ENCODE results near the gene NTNG1. TPM values are rescaled to one million over a fixed set of nuclear protein-coding genes. Genes with fewer than 3 reads are reported as not detected.

The NTNG1 gene
- total RNA-seq, 1 experiment from 2014 or later, result 1.5 TPM

DNA sequence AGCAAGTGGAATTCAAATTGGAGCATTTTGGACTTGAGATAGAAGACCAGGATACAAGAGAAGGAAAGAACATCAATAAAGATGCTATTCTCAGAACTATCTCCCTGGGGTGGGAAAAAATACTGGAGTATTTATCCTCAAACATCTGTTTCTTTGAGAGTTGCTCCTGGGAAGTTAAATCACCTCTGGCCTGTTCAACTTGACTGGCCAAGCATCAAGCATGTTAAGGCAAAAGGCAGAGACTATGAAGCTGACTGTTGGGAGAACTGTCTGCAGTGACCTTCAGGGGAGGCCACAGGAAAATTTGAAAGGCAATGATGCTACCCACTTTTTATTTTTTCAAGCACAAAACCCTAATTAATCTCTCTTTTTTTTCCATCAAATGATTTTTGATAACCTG is 239.0 kb downstream of the NTNG1 start:
- no peaks in the 10 kb centered on the region for H3K79me2 ChIP-seq (ENCODE audit: insufficient read depth, low read length)
- no peaks in the 10 kb centered on the region for H3K79me1 ChIP-seq (ENCODE audit: insufficient read depth, low read depth, low read length, poor library complexity, severe bottlenecking)
- no peaks in the 10 kb centered on the region for H3K27me3 ChIP-seq (ENCODE audit: insufficient read depth, low read length)
- H3K27ac ChIP-seq (ENCODE audit: insufficient read length, low read depth, low read length), result no peak overlapping the region
- no peak overlapping the region for H2AK5ac ChIP-seq (ENCODE audit: insufficient read length, low read length)
- H2BK12ac ChIP-seq (ENCODE audit: insufficient read length, low read depth, low read length), result no peak overlapping the region
- H2BK20ac ChIP-seq (ENCODE audit: low read depth, low read length, poor library complexity, severe bottlenecking), result no peak overlapping the region
- TF ChIP-seq, protein P1, sequence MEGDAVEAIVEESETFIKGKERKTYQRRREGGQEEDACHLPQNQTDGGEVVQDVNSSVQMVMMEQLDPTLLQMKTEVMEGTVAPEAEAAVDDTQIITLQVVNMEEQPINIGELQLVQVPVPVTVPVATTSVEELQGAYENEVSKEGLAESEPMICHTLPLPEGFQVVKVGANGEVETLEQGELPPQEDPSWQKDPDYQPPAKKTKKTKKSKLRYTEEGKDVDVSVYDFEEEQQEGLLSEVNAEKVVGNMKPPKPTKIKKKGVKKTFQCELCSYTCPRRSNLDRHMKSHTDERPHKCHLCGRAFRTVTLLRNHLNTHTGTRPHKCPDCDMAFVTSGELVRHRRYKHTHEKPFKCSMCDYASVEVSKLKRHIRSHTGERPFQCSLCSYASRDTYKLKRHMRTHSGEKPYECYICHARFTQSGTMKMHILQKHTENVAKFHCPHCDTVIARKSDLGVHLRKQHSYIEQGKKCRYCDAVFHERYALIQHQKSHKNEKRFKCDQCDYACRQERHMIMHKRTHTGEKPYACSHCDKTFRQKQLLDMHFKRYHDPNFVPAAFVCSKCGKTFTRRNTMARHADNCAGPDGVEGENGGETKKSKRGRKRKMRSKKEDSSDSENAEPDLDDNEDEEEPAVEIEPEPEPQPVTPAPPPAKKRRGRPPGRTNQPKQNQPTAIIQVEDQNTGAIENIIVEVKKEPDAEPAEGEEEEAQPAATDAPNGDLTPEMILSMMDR (conservative IDR thresholded peaks at IDR 0.05), result no peak
- no peak overlapping the region for H3K23ac ChIP-seq (ENCODE audit: insufficient read length, low read depth, low read length)
- no peak overlapping the region for H3K4ac ChIP-seq (ENCODE audit: low read depth, low read length)
- no peak overlapping the region for H3K56ac ChIP-seq (ENCODE audit: insufficient read length, low read depth, low read length)
- no peak overlapping the region for H3K4me2 ChIP-seq (ENCODE audit: insufficient read depth, insufficient read length, low read length)
- H3K23me2 ChIP-seq (ENCODE audit: insufficient read length, low read depth, low read length, poor library complexity, severe bottlenecking), result no peaks in the 10 kb centered on the region
- no peak overlapping the region for H4K8ac ChIP-seq (replicated peaks; ENCODE audit: insufficient read length, low read depth, low read length)
- DNase-seq, result no peak
- H4K91ac ChIP-seq (ENCODE audit: insufficient read length, low read depth, low read length), result no peak overlapping the region
- H3K4me1 Mint-ChIP-seq, result peaks cover 9 to 13% of the 10 kb centered on the region in 2 experiments
- H4K5ac ChIP-seq (ENCODE audit: insufficient read length, low read depth, low read length), result no peak overlapping the region
- H2BK120ac ChIP-seq (ENCODE audit: low read depth, low read length, poor library complexity, severe bottlenecking), result no peak overlapping the region
- no peaks in the 10 kb centered on the region for H3K27me3 Mint-ChIP-seq (ENCODE audit: low read depth)
- H4K20me1 ChIP-seq (ENCODE audit: control insufficient read depth, insufficient read depth, insufficient read length), result no peaks in the 10 kb centered on the region
- no peak overlapping the region for H2AFZ ChIP-seq (ENCODE audit: low read length)
- H3K14ac ChIP-seq (ENCODE audit: insufficient read depth, low read length), result no peak overlapping the region
- no peaks in the 10 kb centered on the region for H3K9me3 ChIP-seq (ENCODE audit: control insufficient read depth, low read depth, low read length)
- H3T11ph ChIP-seq (ENCODE audit: low read length), result no peak overlapping the region
- no peak overlapping the region for H2BK5ac ChIP-seq (ENCODE audit: insufficient read length, low read length)
- no peaks in the 10 kb centered on the region; the same call in 1 of the 2 replicates for H3K4me1 ChIP-seq (ENCODE audit: insufficient read depth, low read length)
- no peaks in the 10 kb centered on the region for H3K9me3 Mint-ChIP-seq
- H3K4me3 Mint-ChIP-seq, result no peak overlapping the region
- H3K9ac ChIP-seq (ENCODE audit: extremely low read depth, insufficient read length, low read length), result no peak overlapping the region
- no peak overlapping the region for H3K18ac ChIP-seq (ENCODE audit: insufficient read length, low read depth, low read length)
- no peaks in the 10 kb centered on the region for H3K36me3 Mint-ChIP-seq (ENCODE audit: insufficient read depth in 1 of 3, low read depth in 3 of 3)
- H2BK15ac ChIP-seq (ENCODE audit: low read depth, low read length), result no peak overlapping the region
- H3K27ac Mint-ChIP-seq, result no peak overlapping the region; a peak in 1 of 7 replicates
